Endothelial cell of umbilical vein (primary cell): ENCODE measurements around the gene RIPOR1. TPM values are rescaled to one million over a fixed set of nuclear protein-coding genes. Genes with fewer than 3 reads are reported as not detected.

ENCODE experiments used
- BruUV-seq: library from RNA; stranded (reverse); fragments of 400-500 nt; replicated peaks from 2 replicates; lab custom pipeline; 2021; lab: Mats Ljungman, UMichigan
- CTCF ChIA-PET: fragments of 300-600, 350-600 bp; sonication (Branson Sonifier 250); formaldehyde crosslinking; loops from one replicate; lab custom pipeline; 2021; ENCODE audit warnings: antibody characterized with exemption, inconsistent platforms; lab: Charles Lee
- POLR2A ChIA-PET: fragments of 300-600, 350-600 bp; sonication (Branson Sonifier 250); formaldehyde crosslinking; loops from one replicate; lab custom pipeline; 2021; ENCODE audit warnings: antibody characterized with exemption, inconsistent platforms; lab: Charles Lee
- DNase-seq: peaks from one replicate; pipeline ENCODE4 v3.0.0-alpha.2; 2011; ENCODE audit warnings: low read depth, low spot score
- FAIRE-seq: peaks from 2 replicates; lab custom pipeline; 2011; peaks lifted over from hg19 to GRCh38; lab: Jason Lieb, UNC
- H2AFZ ChIP-seq: 2 replicates; pipeline ENCODE4 v1.6.0; 2012; ENCODE audit warnings: low read depth, low read length, control low read depth, inconsistent platforms
- H3K27ac ChIP-seq: 2 replicates; pipeline ENCODE4 v1.5.1; 2011; ENCODE audit warnings: low read depth, mild to moderate bottlenecking, control low read depth, low read length, moderate library complexity; ENCODE audit not compliant: insufficient read depth
- H3K27me3 ChIP-seq, 2 experiments: 2 replicates each; pipeline versions ENCODE4 v1.6.0 to v1.6.1; 2011; ENCODE audit warnings: low read length in 2 of 2, mixed read lengths in 1 of 2; ENCODE audit not compliant: control insufficient read depth in 2 of 2, insufficient read depth in 2 of 2
- H3K36me3 ChIP-seq, 2 experiments: 2 replicates in 1 of 2; 3 replicates in 1 of 2; pipeline ENCODE4 v1.5.1; 2011; ENCODE audit warnings: low read length in 2 of 2, mild to moderate bottlenecking in 1 of 2, moderate library complexity in 1 of 2; ENCODE audit not compliant: control insufficient read depth in 2 of 2, insufficient read depth in 2 of 2; ENCODE audit errors: extremely low read depth in 1 of 2
- H3K4me1 ChIP-seq: 3 replicates; pipeline ENCODE4 v1.5.1; 2011; ENCODE audit warnings: mild to moderate bottlenecking, low read length; ENCODE audit not compliant: control insufficient read depth, insufficient read depth; ENCODE audit errors: extremely low read depth
- H3K4me2 ChIP-seq: 2 replicates; pipeline ENCODE4 v1.6.1; 2011; ENCODE audit warnings: low read length, control low read depth, mixed read lengths; ENCODE audit not compliant: insufficient read depth
- H3K4me3 ChIP-seq, 3 experiments: fragments of 200-600 bp in 1 of 3; sonication (generic), shearing (Covaris generic) in 1 of 3; replicated peaks in 1 of 3; 2 replicates each; pipeline ENCODE4 v1.5.1; 2011 to 2016; ENCODE audit warnings: control low read depth in 3 of 3, low read length in 3 of 3, mild to moderate bottlenecking in 2 of 3, inconsistent platforms in 1 of 3, low read depth in 1 of 3, moderate library complexity in 1 of 3; ENCODE audit not compliant: insufficient read depth in 1 of 3
- H3K79me2 ChIP-seq: 2 replicates; pipeline ENCODE4 v1.6.0; 2012; ENCODE audit warnings: low read length, inconsistent platforms; ENCODE audit not compliant: control insufficient read depth, insufficient read depth
- H3K9ac ChIP-seq: replicated peaks from 2 replicates; pipeline ENCODE3; 2011; ENCODE audit warnings: low read length, control low read depth; ENCODE audit not compliant: insufficient read depth; ENCODE audit errors: extremely low read depth
- H3K9me1 ChIP-seq: replicated peaks from 3 replicates; pipeline ENCODE4 v1.6.0; 2011; ENCODE audit warnings: mild to moderate bottlenecking, low read length; ENCODE audit not compliant: control insufficient read depth, insufficient read depth; ENCODE audit errors: extremely low read depth
- H3K9me3 ChIP-seq: replicated peaks from 2 replicates; pipeline ENCODE4 v1.5.1; 2012; ENCODE audit warnings: low read length, inconsistent platforms; ENCODE audit not compliant: control insufficient read depth, insufficient read depth
- H4K20me1 ChIP-seq: replicated peaks from 2 replicates; pipeline ENCODE3; 2011; ENCODE audit warnings: mild to moderate bottlenecking, low read length; ENCODE audit not compliant: control insufficient read depth, insufficient read depth; ENCODE audit errors: extremely low read depth
- EZH2 ChIP-seq: IDR thresholded peaks from 2 replicates; pipeline ENCODE4 v1.6.1; 2012; ENCODE audit warnings: borderline replicate concordance, low read depth, mild to moderate bottlenecking, moderate library complexity, low read length, inconsistent platforms; ENCODE audit not compliant: severe bottlenecking
- FOS ChIP-seq: IDR thresholded peaks from 2 replicates; pipeline ENCODE4 v1.6.1; 2011; ENCODE audit warnings: mild to moderate bottlenecking, low read length, moderate library complexity, borderline replicate concordance; ENCODE audit not compliant: insufficient read depth
- GATA2 ChIP-seq: IDR thresholded peaks from 2 replicates; pipeline ENCODE4 v1.7.0; 2011; ENCODE audit warnings: low read depth, mild to moderate bottlenecking, moderate library complexity, mixed read lengths, low read length; ENCODE audit not compliant: insufficient read length, insufficient read depth
- JUN ChIP-seq: IDR thresholded peaks from 2 replicates; pipeline ENCODE4 v1.6.1; 2011; ENCODE audit warnings: borderline replicate concordance, low read depth; ENCODE audit not compliant: insufficient read length, insufficient read depth
- MYC ChIP-seq: IDR thresholded peaks from one replicate; pipeline ENCODE4 v1.6.1; 2011; ENCODE audit warnings: mild to moderate bottlenecking, low read depth, low read length
- POLR2A ChIP-seq: IDR thresholded peaks from 2 replicates; pipeline ENCODE4 v1.6.1; 2012; ENCODE audit warnings: low read depth, mild to moderate bottlenecking, control low read depth, low read length
- POLR2AphosphoS5 ChIP-seq: IDR thresholded peaks from 2 replicates; pipeline ENCODE4 v1.6.1; 2012; ENCODE audit warnings: low read depth, mild to moderate bottlenecking, control low read depth, low read length, moderate library complexity; ENCODE audit not compliant: insufficient read depth
- dilution Hi-C: fragments of 300-500 bp; cut with MboI; formaldehyde crosslinking; loops from one replicate; pipeline ENCODE4 v1.15.0; 2019; ENCODE audit warnings: low sequenced_read_pairs; ENCODE audit not compliant: extremely low pct_ligation_motif_present
- intact Hi-C: fragments of 100-400 bp; cut with micrococcal nuclease; formaldehyde crosslinking; loops from one replicate; pipeline ENCODE4 v1.10.0; 2022
- polyA plus RNA-seq, 4 experiments: library from polyadenylated mRNA; depleted of rRNA in 3 of 4; stranded (reverse) in 3 of 4; unstranded in 1 of 4; fragments of >200 nt; gene quantifications; 2 replicates each; pipeline versions ENCODE4 v1.2.1 to v1.2.3, GENCODE V29; 2011 to 2012; ENCODE audit warnings: missing spikeins in 1 of 4
- total RNA-seq: library from RNA; stranded (reverse); gene quantifications from 2 replicates; pipeline ENCODE4 v1.2.3, GENCODE V29; 2021
- TF ChIP-seq, protein P1 (sequence below), 2 donors: IDR thresholded peaks; 1 replicate in 1 of 2; 2 replicates in 1 of 2; pipeline ENCODE4 v1.5.1; 2011; ENCODE audit warnings: low read length in 2 of 2, mild to moderate bottlenecking in 2 of 2, moderate library complexity in 2 of 2, control low read depth in 1 of 2, inconsistent platforms in 1 of 2, low read depth in 1 of 2; ENCODE audit not compliant: insufficient read depth in 1 of 2; ENCODE audit errors: extremely low read depth in 1 of 2
- TF ChIP-seq, protein P2 (sequence below): IDR thresholded peaks from 2 replicates; pipeline ENCODE4 v1.6.1; 2011; ENCODE audit not compliant: insufficient read depth, insufficient read length

The RIPOR1 gene
- total and polyA plus RNA-seq, 2 donors (not counting 3 experiments of a cell fraction or from before 2014, with no cell fraction given) = 45.3 to 144 TPM

GRCh38 chr16:67535201-67535600, 6.6 kb downstream of the RIPOR1 start:
- H2AFZ ChIP-seq = no peak overlapping the region
- H3K4me3 ChIP-seq = no peak overlapping the region
- DNase-seq (no peak), FAIRE-seq (no peak)
- no peak for TF ChIP-seq GATA2
- TF ChIP-seq, protein P1, sequence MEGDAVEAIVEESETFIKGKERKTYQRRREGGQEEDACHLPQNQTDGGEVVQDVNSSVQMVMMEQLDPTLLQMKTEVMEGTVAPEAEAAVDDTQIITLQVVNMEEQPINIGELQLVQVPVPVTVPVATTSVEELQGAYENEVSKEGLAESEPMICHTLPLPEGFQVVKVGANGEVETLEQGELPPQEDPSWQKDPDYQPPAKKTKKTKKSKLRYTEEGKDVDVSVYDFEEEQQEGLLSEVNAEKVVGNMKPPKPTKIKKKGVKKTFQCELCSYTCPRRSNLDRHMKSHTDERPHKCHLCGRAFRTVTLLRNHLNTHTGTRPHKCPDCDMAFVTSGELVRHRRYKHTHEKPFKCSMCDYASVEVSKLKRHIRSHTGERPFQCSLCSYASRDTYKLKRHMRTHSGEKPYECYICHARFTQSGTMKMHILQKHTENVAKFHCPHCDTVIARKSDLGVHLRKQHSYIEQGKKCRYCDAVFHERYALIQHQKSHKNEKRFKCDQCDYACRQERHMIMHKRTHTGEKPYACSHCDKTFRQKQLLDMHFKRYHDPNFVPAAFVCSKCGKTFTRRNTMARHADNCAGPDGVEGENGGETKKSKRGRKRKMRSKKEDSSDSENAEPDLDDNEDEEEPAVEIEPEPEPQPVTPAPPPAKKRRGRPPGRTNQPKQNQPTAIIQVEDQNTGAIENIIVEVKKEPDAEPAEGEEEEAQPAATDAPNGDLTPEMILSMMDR (IDR thresholded peaks at IDR 0.05; ENCODE audit: extremely low read depth in 1 of 2, insufficient read depth in 1 of 2, low read depth in 1 of 2, low read length in 2 of 2) = no peak
- TF ChIP-seq, protein P2, sequence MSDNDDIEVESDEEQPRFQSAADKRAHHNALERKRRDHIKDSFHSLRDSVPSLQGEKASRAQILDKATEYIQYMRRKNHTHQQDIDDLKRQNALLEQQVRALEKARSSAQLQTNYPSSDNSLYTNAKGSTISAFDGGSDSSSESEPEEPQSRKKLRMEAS = no peak
- no peak for TF ChIP-seq JUN
- no peak for TF ChIP-seq FOS
- TF ChIP-seq POLR2AphosphoS5 = no peak
- no peak for TF ChIP-seq MYC
- TF ChIP-seq POLR2A = no peak
- no peak for TF ChIP-seq EZH2
- POLR2A ChIA-PET = no interaction called here
- no peak overlapping the region for H3K9ac ChIP-seq
- dilution Hi-C loops = no loop called here
- peaks cover 64% of the 10 kb centered on the region for H3K79me2 ChIP-seq
- no peaks in the 10 kb centered on the region for H3K9me3 ChIP-seq
- H3K27ac ChIP-seq = no peak overlapping the region
- H3K4me2 ChIP-seq = no peak overlapping the region
- H3K27me3 ChIP-seq = no peaks in the 10 kb centered on the region
- CTCF ChIA-PET = interaction anchor here (1.5 to 14.4 kb wide), 3 partner anchors 12 to 54 kb away, joined by 7 to 246 read pairs (median 8); partner anchors contain the start of gene ATP6V0D1
- H4K20me1 ChIP-seq = peaks cover 3% of the 10 kb centered on the region
- H3K9me1 ChIP-seq = no peaks in the 10 kb centered on the region
- H3K36me3 ChIP-seq = peaks cover 0 to 9% of the 10 kb centered on the region in 2 experiments
- intact Hi-C loops = no loop called here
- H3K4me1 ChIP-seq = peaks cover 30% of the 10 kb centered on the region
- BruUV-seq = no TSS peak
